Left ventricle myocardium inferior (tissue), 1 donor: ENCODE measurements around the gene PACSIN2. TPM values are rescaled to one million over a fixed set of nuclear protein-coding genes. Genes with fewer than 3 reads are reported as not detected.

ENCODE experiments used
- DNase-seq: peaks from one replicate; pipeline ENCODE4 v3.0.0-alpha.2; 2020
- H3K27ac ChIP-seq: fragments of 200-600 bp; replicated peaks from 2 replicates; pipeline ENCODE4 v1.8.0; 2021
- H3K27me3 ChIP-seq: fragments of 200-600 bp; 2 replicates; pipeline ENCODE4 v1.8.0; 2021; ENCODE audit warnings: low read depth
- H3K36me3 ChIP-seq: fragments of 200-600 bp; 2 replicates; pipeline ENCODE4 v1.8.0; 2021
- H3K4me1 ChIP-seq: fragments of 200-600 bp; 2 replicates; pipeline ENCODE4 v1.8.0; 2021
- H3K4me3 ChIP-seq: fragments of 200-600 bp; 2 replicates; pipeline ENCODE4 v1.8.0; 2021; ENCODE audit warnings: mild to moderate bottlenecking, moderate library complexity
- H3K9me3 ChIP-seq: fragments of 200-600 bp; replicated peaks from 2 replicates; pipeline ENCODE4 v1.8.0; 2021
- CTCF ChIP-seq: fragments of 200-600 bp; IDR thresholded peaks from 2 replicates; pipeline ENCODE4 v1.8.0; 2021; ENCODE audit warnings: antibody characterized with exemption, mild to moderate bottlenecking, borderline replicate concordance
- intact Hi-C: fragments of 100-400 bp; cut with micrococcal nuclease; formaldehyde crosslinking; loops from one replicate; pipeline ENCODE4 v1.11.0; 2022
- total RNA-seq: library from RNA; stranded (reverse); fragmentation: NEBNext Ultra II Directional; extraction: Animal tissue kit (Norgen Biotek cat#: 25700); gene quantifications from one replicate; pipeline ENCODE4 v1.2.1, GENCODE V29; 2021
- donor health status: DM: no; HTN: yes; CAD: no; lungs with severe emphysema.

The PACSIN2 gene
- total RNA-seq, 1 donor from 2014 or later, result 64.8 TPM

GRCh38 chr22:42847110-42847509 is 167.8 kb downstream of the PACSIN2 start:
- no peak overlapping the region for H3K4me3 ChIP-seq
- H3K27me3 ChIP-seq, result no peaks in the 10 kb centered on the region
- H3K9me3 ChIP-seq, result no peaks in the 10 kb centered on the region
- no peak overlapping the region for H3K27ac ChIP-seq
- H3K36me3 ChIP-seq, result peaks cover 35% of the 10 kb centered on the region
- peaks cover 21% of the 10 kb centered on the region for H3K4me1 ChIP-seq
- intact Hi-C loops, result no loop called here
- TF ChIP-seq CTCF, result no peak
- no peak for DNase-seq

- no peak for DNase-seq
- H3K9me3 ChIP-seq, result no peaks in the 10 kb centered on the region
- H3K27me3 ChIP-seq, result no peaks in the 10 kb centered on the region
- intact Hi-C loops, result no loop called here
- peaks cover 54% of the 10 kb centered on the region for H3K36me3 ChIP-seq
- H3K27ac ChIP-seq, result no peak overlapping the region
- no peak overlapping the region for H3K4me3 ChIP-seq
- TF ChIP-seq CTCF, result no peak
- peaks cover 16% of the 10 kb centered on the region for H3K4me1 ChIP-seq
Measured at GRCh38 chr22:42844756-42845155, 170.2 kb downstream of the PACSIN2 start.

DNA sequence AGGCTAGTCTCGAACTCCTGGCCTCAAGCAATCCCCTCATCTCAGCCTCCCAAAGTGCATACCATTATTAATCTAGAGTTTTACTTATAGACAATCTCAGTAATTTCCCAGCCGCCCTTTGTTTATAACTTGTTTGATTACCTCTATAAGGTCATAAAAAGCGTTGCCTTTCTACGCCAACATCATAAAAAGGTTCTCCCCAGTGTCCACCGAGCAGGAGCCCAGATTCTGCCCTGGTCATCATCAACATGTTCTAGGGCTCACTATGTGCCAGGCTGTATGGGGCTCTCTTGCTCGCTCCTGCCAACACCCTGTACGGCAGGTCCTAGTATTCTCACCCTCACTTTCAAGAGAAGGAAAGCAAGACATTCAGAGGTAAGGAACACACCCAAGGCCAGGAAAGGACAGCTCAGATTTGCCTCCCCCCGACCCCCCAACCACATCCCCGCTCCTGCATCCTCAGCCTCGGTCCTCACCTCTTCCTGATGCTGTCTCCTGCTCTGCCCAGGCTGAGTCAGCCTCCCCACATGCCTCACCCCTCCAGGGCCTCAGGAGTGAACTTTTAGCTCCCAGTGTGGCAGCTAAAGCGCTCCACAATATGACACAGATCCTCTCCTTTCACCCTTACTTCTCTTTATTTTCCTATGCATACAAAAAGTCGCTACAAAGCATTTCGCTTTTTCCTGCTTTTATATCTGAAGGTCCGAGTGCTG is 172.1 kb downstream of the PACSIN2 start:
- H3K27ac ChIP-seq, result no peak overlapping the region
- no peak for TF ChIP-seq CTCF
- peaks cover 4% of the 10 kb centered on the region for H3K4me1 ChIP-seq
- H3K27me3 ChIP-seq, result no peaks in the 10 kb centered on the region
- intact Hi-C loops, result no loop called here
- peaks cover 67% of the 10 kb centered on the region for H3K36me3 ChIP-seq
- no peaks in the 10 kb centered on the region for H3K9me3 ChIP-seq
- no peak for DNase-seq
- no peak overlapping the region for H3K4me3 ChIP-seq

GRCh38 chr22:42841444-42841843 is 173.5 kb downstream of the PACSIN2 start:
- DNase-seq, result no peak
- Histone ChIP-seq H3K4me1 (peaks cover 4% of the 10 kb centered on the region), H3K27ac (no peak overlapping the region), H3K9me3 (no peaks in the 10 kb centered on the region), H3K36me3 (peaks cover 71% of the 10 kb centered on the region), H3K4me3 (no peak overlapping the region), H3K27me3 (no peaks in the 10 kb centered on the region)
- TF ChIP-seq CTCF, result no peak
- intact Hi-C loops, result no loop called here

DNA sequence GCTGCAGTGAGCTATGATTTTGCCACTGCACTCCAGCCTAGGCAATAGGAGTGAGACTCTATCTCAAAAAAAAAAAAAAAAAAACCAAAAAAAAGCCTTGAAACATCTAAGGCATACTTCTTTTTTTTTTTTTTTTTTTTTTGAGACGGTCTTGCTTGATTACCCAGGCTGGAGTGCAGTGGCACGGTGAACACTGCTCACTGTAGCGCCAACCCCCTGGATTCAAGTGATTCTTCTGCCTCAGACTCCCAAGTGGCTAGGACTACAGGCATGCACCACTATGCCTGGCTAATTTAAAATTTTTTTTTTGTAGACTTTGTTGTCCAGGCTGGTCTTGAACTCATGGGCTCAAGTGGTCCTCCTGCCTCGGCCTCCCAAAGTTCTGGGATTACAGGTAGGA is 177.4 kb downstream of the PACSIN2 start:
- Histone ChIP-seq H3K4me1 (no peaks in the 10 kb centered on the region), H3K36me3 (peaks cover 86% of the 10 kb centered on the region), H3K4me3 (no peak overlapping the region), H3K27ac (no peak overlapping the region), H3K27me3 (no peaks in the 10 kb centered on the region), H3K9me3 (no peaks in the 10 kb centered on the region)
- no peak for DNase-seq
- no peak for TF ChIP-seq CTCF
- intact Hi-C loops, result no loop called here
